ENCODE data around the gene ROCK1. TPM values are rescaled to one million over a fixed set of nuclear protein-coding genes. Genes with fewer than 3 reads are reported as not detected.

The ROCK1 gene
- total RNA-seq, 2 donors from 2014 or later = 20.7 to 26.2 TPM

DNA sequence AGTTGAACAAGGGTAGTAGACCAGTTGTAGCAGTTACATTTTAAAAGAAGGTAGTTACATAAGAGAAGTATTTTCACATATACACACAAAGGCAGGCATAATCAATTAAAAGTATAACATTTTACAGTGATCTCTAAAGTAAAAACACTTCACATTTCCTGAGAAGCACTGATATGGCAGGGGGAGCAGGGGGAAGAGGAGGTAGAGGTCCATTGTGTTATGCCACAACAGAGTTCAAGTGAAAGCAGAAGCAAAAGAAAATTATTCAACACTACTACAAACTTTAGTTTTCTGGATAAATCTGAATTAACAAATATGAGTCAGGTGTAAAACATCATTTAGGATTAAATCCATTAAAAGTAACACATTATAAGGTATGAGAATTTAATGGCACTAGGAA, 38.4 kb downstream of the ROCK1 start:
- no peak for DNase-seq (ENCODE audit: low spot score)
- TF ChIP-seq, protein P1, sequence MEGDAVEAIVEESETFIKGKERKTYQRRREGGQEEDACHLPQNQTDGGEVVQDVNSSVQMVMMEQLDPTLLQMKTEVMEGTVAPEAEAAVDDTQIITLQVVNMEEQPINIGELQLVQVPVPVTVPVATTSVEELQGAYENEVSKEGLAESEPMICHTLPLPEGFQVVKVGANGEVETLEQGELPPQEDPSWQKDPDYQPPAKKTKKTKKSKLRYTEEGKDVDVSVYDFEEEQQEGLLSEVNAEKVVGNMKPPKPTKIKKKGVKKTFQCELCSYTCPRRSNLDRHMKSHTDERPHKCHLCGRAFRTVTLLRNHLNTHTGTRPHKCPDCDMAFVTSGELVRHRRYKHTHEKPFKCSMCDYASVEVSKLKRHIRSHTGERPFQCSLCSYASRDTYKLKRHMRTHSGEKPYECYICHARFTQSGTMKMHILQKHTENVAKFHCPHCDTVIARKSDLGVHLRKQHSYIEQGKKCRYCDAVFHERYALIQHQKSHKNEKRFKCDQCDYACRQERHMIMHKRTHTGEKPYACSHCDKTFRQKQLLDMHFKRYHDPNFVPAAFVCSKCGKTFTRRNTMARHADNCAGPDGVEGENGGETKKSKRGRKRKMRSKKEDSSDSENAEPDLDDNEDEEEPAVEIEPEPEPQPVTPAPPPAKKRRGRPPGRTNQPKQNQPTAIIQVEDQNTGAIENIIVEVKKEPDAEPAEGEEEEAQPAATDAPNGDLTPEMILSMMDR (IDR thresholded peaks at IDR 0.05) = no peak
- H3K27ac ChIP-seq = no peak overlapping the region
- no peaks in the 10 kb centered on the region for H3K9me3 ChIP-seq
- peaks cover 0 to 45% of the 10 kb centered on the region in 2 donors for H3K4me1 ChIP-seq
- no peak overlapping the region for H3K4me3 ChIP-seq
- no peaks in the 10 kb centered on the region for H3K27me3 ChIP-seq
- no peaks in the 10 kb centered on the region for H3K36me3 ChIP-seq

DNA sequence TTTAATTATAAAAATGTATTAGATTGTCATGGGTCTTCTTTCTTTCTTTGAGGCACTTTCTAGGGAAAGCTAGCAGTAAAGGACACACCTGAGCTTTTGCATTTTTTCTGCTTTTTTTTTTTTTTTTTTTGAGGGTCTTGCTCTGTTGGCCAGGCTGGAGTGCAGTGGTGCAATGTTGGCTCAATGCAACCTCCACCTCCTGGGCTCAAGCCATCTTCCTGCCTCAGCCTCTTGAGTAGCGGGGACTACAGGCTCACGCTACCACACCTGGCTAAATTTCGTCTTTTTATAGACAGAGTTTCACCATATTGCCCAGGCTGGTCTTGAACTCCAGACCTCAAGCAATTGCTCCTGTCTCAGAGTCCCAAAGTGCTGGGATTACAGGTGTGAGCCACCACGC, 40.5 kb downstream of the ROCK1 start:
- TF ChIP-seq, protein P1 (IDR thresholded peaks at IDR 0.05) = no peak
- H3K36me3 ChIP-seq = no peaks in the 10 kb centered on the region
- peaks cover 0 to 32% of the 10 kb centered on the region in 2 donors for H3K4me1 ChIP-seq
- no peak overlapping the region for H3K27ac ChIP-seq
- no peak for DNase-seq (ENCODE audit: low spot score)
- H3K27me3 ChIP-seq = no peaks in the 10 kb centered on the region
- no peak overlapping the region for H3K4me3 ChIP-seq
- no peaks in the 10 kb centered on the region for H3K9me3 ChIP-seq

GRCh38 chr18:21069468-21069867, 42.1 kb downstream of the ROCK1 start:
- no peak overlapping the region for H3K27ac ChIP-seq
- DNase-seq (ENCODE audit: low spot score) = no peak
- no peaks in the 10 kb centered on the region for H3K36me3 ChIP-seq
- peaks cover 0 to 21% of the 10 kb centered on the region in 2 donors for H3K4me1 ChIP-seq
- TF ChIP-seq, protein P1 (IDR thresholded peaks at IDR 0.05) = no peak
- no peaks in the 10 kb centered on the region for H3K9me3 ChIP-seq
- no peaks in the 10 kb centered on the region for H3K27me3 ChIP-seq
- H3K4me3 ChIP-seq = no peak overlapping the region

GRCh38 chr18:21064347-21064746, 47.3 kb downstream of the ROCK1 start:
- H3K27me3 ChIP-seq = no peaks in the 10 kb centered on the region
- H3K9me3 ChIP-seq = no peaks in the 10 kb centered on the region
- H3K4me3 ChIP-seq = no peak overlapping the region
- TF ChIP-seq, protein P1 (IDR thresholded peaks at IDR 0.05) = no peak
- no peaks in the 10 kb centered on the region for H3K36me3 ChIP-seq
- DNase-seq (ENCODE audit: low spot score) = no peak
- H3K27ac ChIP-seq = no peak overlapping the region
- H3K4me1 ChIP-seq = no peaks in the 10 kb centered on the region

- TF ChIP-seq, protein P1 (IDR thresholded peaks at IDR 0.05) = no peak
Observed at GRCh38 chr18:21063011-21063410, 48.6 kb downstream of the ROCK1 start.

GRCh38 chr18:21057112-21057511, 54.5 kb downstream of the ROCK1 start:
- Histone ChIP-seq H3K9me3 (no peaks in the 10 kb centered on the region), H3K4me3 (no peak overlapping the region), H3K27ac (no peak overlapping the region), H3K36me3 (no peaks in the 10 kb centered on the region), H3K4me1 (peaks cover 0 to 16% of the 10 kb centered on the region in 2 donors), H3K27me3 (no peaks in the 10 kb centered on the region)
- no peak for DNase-seq (ENCODE audit: low spot score)
- TF ChIP-seq, protein P1 (IDR thresholded peaks at IDR 0.05) = no peak

More at GRCh38 chr18:21063011-21063410, 48.6 kb downstream of the ROCK1 start:
- Histone ChIP-seq H3K27ac (no peak overlapping the region), H3K36me3 (no peaks in the 10 kb centered on the region), H3K4me3 (no peak overlapping the region), H3K4me1 (no peaks in the 10 kb centered on the region), H3K27me3 (no peaks in the 10 kb centered on the region), H3K9me3 (no peaks in the 10 kb centered on the region)
- DNase-seq (ENCODE audit: low spot score) = no peak
